HFF-Myc (cell line): ENCODE measurements around the gene ZNF592.

Experiments
- DNase-seq: peaks from one replicate; pipeline ENCODE4 v3.0.0-alpha.2; 2011; ENCODE audit warnings: low read depth; ENCODE audit errors: extremely low read depth
- H3K4me3 ChIP-seq: replicated peaks from 2 replicates; pipeline ENCODE4 v1.5.1; 2011; ENCODE audit warnings: low read depth, mild to moderate bottlenecking, control low read depth, low read length
- CTCF ChIP-seq: IDR thresholded peaks from 2 replicates; pipeline ENCODE4 v1.5.1; 2012; ENCODE audit warnings: mild to moderate bottlenecking, low read depth, low read length, control low read depth; ENCODE audit errors: missing control alignments

Gene ZNF592

DNA sequence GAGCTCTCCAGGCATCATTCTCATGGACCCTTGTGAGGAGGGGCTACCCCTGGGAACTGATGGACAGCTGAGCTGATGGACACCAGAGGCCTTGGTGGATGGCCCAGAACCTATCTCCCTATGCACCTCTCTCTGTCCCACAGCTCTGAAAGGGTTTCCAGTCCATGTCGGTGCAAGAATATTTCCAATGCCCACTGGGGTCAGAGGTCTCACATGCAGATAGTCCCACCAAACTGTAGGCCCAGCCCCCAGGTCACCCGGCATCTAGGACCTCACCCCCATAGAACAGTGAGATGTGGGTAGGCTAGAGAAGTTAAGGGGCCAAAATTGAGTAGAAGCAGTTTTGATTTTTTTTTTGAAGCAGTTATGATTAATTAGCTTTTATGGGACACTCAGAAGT is 71.4 kb downstream of the ZNF592 start:
- no peak for DNase-seq
- TF ChIP-seq CTCF, result no peak

GRCh38 chr15:84821501-84822021 is 73.2 kb downstream of the ZNF592 start:
- H3K4me3 ChIP-seq, result no peak overlapping the region
- no peak for DNase-seq
- TF ChIP-seq CTCF, result no peak

More for the DNA sequence above, 71.4 kb downstream of the ZNF592 start:
- H3K4me3 ChIP-seq, result no peak overlapping the region

GRCh38 chr15:84822653-84823281 is 74.4 kb downstream of the ZNF592 start:
- TF ChIP-seq CTCF, result no peak

DNA sequence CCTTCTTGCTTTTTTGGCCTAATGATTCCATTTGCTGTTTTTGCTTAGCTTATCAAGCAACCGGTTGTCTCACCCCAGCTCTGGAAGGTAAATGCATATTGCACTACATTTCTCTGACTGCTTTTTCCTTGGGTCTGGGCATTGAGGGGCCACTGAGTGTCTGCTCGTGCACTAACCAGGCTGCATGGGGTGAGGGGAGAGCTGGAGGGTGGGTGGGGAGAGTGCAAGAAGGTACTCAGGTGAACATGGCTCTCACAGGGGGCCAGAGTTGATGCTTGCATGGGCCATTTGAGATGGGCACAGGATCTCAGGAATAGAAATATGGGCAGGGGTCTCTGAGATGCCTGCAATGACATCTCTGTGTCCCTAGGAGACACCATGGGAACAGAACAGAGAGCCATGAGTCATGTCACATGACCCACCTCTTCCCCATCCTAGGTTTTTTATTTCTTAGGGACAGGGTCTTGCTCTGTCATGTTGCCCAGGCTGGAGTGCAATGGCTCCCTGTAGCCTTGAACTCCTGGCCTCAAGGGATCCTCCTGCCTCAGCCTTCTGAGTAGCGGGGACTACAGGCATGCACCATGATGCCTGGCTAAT is 75.0 kb downstream of the ZNF592 start:
- no peak for TF ChIP-seq CTCF
- H3K4me3 ChIP-seq, result no peak overlapping the region
- DNase-seq, result no peak

More at GRCh38 chr15:84822653-84823281, 74.4 kb downstream of the ZNF592 start:
- no peak overlapping the region for H3K4me3 ChIP-seq
- DNase-seq, result peak; percentile 32

GRCh38 chr15:84824260-84825007 is 76.0 kb downstream of the ZNF592 start:
- no peak for TF ChIP-seq CTCF
- peak; percentile 19 for DNase-seq
- no peak overlapping the region for H3K4me3 ChIP-seq

DNA sequence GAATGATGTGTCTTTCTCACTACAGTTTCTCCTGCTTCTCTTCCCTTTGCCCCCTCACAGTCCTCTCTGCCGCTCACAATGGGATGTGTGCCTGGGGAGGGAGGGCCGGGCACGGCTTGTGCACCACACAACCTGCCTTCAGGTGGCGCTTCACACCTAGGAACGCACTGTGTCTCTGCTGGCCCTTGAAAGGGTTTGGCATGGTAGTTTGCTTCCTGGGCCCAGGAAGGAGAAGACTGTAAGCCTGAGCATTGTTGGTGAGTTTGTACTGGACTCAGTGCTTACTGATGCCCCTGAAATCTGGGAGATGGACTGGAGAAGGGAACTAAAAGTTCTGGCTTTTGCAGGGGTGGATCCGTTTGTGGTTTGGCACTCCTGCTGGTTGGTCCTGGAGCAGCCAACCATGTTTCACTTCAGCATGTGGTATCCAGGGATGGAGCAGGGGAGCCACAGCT is 78.0 kb downstream of the ZNF592 start:
- no peak for TF ChIP-seq CTCF
- no peak for DNase-seq
- H3K4me3 ChIP-seq, result no peak overlapping the region
